Measurements from ENCODE around the gene SSR2. TPM values are rescaled to one million over a fixed set of nuclear protein-coding genes. Genes with fewer than 3 reads are reported as not detected.

Gene SSR2
- total RNA-seq, 4 donors from 2014 or later, result 51.2 to 275 (median 168) TPM

GRCh38 chr1:155979597-155980343, 41.0 kb downstream of the SSR2 start:
- Histone ChIP-seq H3K9me3 (no peaks in the 10 kb centered on the region), H3K27me3 (no peaks in the 10 kb centered on the region), H3K4me1 (peaks cover 44 to 83% (median 60%) of the 10 kb centered on the region in 4 donors), H3K36me3 (no peaks in the 10 kb centered on the region), H3K27ac (peak overlapping the region; percentile 92 to 96 (median 94)), H3K4me3 (peak overlapping the region in 3 of 4 donors; percentile 70 to 75 (median 72))
- TF ChIP-seq POLR2A (IDR thresholded peaks at IDR 0.05) (no peak), EP300 (IDR thresholded peaks at IDR 0.05; ENCODE audit: low read depth) (no peak), POLR2AphosphoS5 (IDR thresholded peaks at IDR 0.05) (no peak), CTCF (IDR thresholded peaks at IDR 0.05) (no peak)
- in situ Hi-C loops (cut with MboI; ENCODE audit: low pct_ligation_motif_present in 1 of 4, low pct_unique_long_range_greater_than_20kb in 1 of 4, low sequenced_read_pairs in 3 of 4) (loop anchor here in 3 of 4 donors (5.0 to 10.0 kb wide), 2 partner anchors 42 to 45 kb away; partner anchors contain the start of gene KHDC4 (in 2 of the 3)), intact Hi-C loops (cut with DNase I; ENCODE audit: low total_unique reads) (no loop called here)
- peak; percentile 50 for DNase-seq
- 21% methylated on average over 4 of the region's 4 CpGs; no CpG with 5 or more reads in 1 of the 2 donors for WGBS, 2 donors (ENCODE audit: low coverage in 1 of 2)

GRCh38 chr1:155978973-155979429, 41.8 kb downstream of the SSR2 start:
- no peak for TF ChIP-seq CTCF (IDR thresholded peaks at IDR 0.05)
- TF ChIP-seq EP300 (IDR thresholded peaks at IDR 0.05; ENCODE audit: low read depth), result no peak
- no peak for TF ChIP-seq POLR2A (IDR thresholded peaks at IDR 0.05)
- TF ChIP-seq POLR2AphosphoS5 (IDR thresholded peaks at IDR 0.05), result no peak
- DNase-seq, result peak; percentile 47
- WGBS, 2 donors (ENCODE audit: low coverage in 1 of 2), result 1% methylated on average over 8 of the region's 8 CpGs; no CpG with 5 or more reads in 1 of the 2 donors
- no peaks in the 10 kb centered on the region for H3K9me3 ChIP-seq
- no peaks in the 10 kb centered on the region for H3K27me3 ChIP-seq
- H3K36me3 ChIP-seq, result no peaks in the 10 kb centered on the region
- H3K4me1 ChIP-seq, result peaks cover 48 to 91% (median 68%) of the 10 kb centered on the region in 4 donors
- intact Hi-C loops (cut with DNase I; ENCODE audit: low total_unique reads) (no loop called here), in situ Hi-C loops (cut with MboI; ENCODE audit: low pct_ligation_motif_present in 1 of 4, low pct_unique_long_range_greater_than_20kb in 1 of 4, low sequenced_read_pairs in 3 of 4) (no loop called here)
- peak overlapping the region; percentile 92 to 96 (median 94) for H3K27ac ChIP-seq
- H3K4me3 ChIP-seq, result peak overlapping the region; percentile 70 to 75 (median 72)

DNA sequence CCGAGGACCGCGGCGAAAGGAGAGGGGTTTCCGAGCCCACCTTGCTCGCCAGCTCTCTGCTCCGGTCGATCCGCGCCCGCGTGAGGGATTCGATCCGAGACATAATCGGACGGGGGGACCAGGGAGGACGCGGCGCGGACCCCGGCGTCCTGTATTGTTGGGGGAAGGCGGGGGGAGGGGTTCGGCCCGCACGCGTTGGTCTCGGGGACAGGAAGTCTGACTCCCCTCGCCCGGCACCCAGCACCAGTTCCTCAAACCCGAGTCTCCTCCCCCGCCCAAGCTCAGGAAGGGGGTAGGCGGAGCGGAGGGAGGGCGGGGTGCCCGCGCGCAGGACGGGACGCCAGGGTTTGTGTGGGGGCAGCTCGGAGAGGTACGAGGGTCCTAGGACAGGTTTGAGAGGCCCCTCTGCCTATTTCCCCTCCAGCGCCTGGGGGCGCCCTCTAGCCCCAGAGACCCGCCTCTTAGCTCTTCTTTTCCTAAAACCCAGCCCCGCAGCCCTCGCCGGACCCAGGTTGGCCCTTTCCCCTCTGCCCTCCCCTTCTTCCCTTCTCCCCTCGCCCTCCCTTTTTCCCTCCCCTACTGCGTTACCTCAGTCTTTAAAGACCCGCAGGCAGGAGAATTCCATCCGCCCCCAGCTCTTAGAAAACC, 42.3 kb downstream of the SSR2 start, which contains the start of gene ARHGEF2:
Gene ARHGEF2, minus strand, starts transcription at position 223 of the 648 bp plus-strand sequence. Its CDS starts 120 bp downstream, at position 103.
- intact Hi-C loops (cut with DNase I; ENCODE audit: low total_unique reads), result no loop called here
- Histone ChIP-seq H3K4me3 (peak within 1 kb of the TSS; percentile 70 to 75 (median 72)), H3K9me3 (no peaks in the 10 kb centered on the region), H3K27ac (peak within 1 kb of the TSS; percentile 92 to 96 (median 94)), H3K4me1 (peaks cover 49 to 90% (median 72%) of the 10 kb centered on the region in 4 donors), H3K36me3 (no peaks in the 10 kb centered on the region), H3K27me3 (no peaks in the 10 kb centered on the region)
- peak; percentile 89 for DNase-seq
- TF ChIP-seq EP300 (IDR thresholded peaks at IDR 0.05; ENCODE audit: low read depth) (no peak), CTCF (IDR thresholded peaks at IDR 0.05) (peak in 1 of 5 experiments; percentile 19), POLR2AphosphoS5 (IDR thresholded peaks at IDR 0.05) (peak; percentile 84 to 87 (median 84)), POLR2A (IDR thresholded peaks at IDR 0.05) (peak; percentile 64)
- in situ Hi-C loops (cut with MboI; ENCODE audit: low pct_ligation_motif_present in 1 of 4, low pct_unique_long_range_greater_than_20kb in 1 of 4, low sequenced_read_pairs in 3 of 4), result no loop called here
- 1% methylated on average over 46 of the region's 52 CpGs; no CpG with 5 or more reads in 1 of the 2 donors for WGBS, 2 donors (ENCODE audit: low coverage in 1 of 2)

Measured in transverse colon (tissue), 4 donors.